ENCODE data around the gene UPF3A. TPM values are rescaled to one million over a fixed set of nuclear protein-coding genes. Genes with fewer than 3 reads are reported as not detected.

The UPF3A gene
- total and polyA plus RNA-seq, 9 of the 15 experiments (the other 6 are each of a cell fraction or from before 2014, with no cell fraction given) = 15.6 to 76.5 (median 40.9) TPM

- TF ChIP-seq ARID4B (CRISPR knock-in tag; IDR thresholded peaks at IDR 0.05) = peak; percentile 48; the same call in 1 of the 2 replicates
- TF ChIP-seq CXXC5 (CRISPR knock-in tag; IDR thresholded peaks at IDR 0.05) = peak; percentile 91
Observed at GRCh38 chr13:114281351-114282040, at the start of gene UPF3A (continued).

DNA sequence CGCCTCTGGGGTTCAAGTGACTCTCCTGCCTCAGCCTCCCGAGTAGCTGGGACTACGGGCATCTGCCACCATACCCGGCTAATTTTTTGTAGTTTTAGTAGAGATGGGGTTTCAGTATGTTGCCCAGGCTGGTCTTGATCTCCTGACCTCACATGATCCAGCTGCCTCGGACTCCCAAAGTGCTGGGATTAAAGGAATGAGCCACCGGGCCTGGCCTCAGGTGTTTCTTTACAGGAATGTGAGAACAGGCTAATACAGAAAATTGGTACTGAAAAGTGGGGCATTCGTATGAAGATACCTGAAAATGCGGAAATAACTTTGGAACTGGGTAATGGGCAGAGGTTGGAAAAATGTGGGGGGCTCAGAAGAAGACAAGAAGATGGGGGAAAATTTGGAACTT, 49.5 kb upstream of the UPF3A start:
- ChIA-PET CTCF (ENCODE audit: low intra/inter-chr PET ratio) (no interaction called here), POLR2A (no interaction called here)
- Histone ChIP-seq H3K9ac (ENCODE audit: insufficient read depth in 1 of 2, low read depth in 2 of 2, low read length in 2 of 2) (no peak overlapping the region), H3K27ac (ENCODE audit: extremely low read depth, low read depth, low read length) (no peak overlapping the region), H3K36me3 (ENCODE audit: control insufficient read depth, insufficient read depth, low read length) (peaks cover 9% of the 10 kb centered on the region; the same call in 1 of the 3 replicates), H3K79me2 (ENCODE audit: control insufficient read depth, insufficient read depth, low read length) (peaks cover 21% of the 10 kb centered on the region), H4K20me1 (replicated peaks; ENCODE audit: control insufficient read depth, insufficient read depth, low read length) (no peaks in the 10 kb centered on the region), H3K9me3 (replicated peaks; ENCODE audit: control insufficient read depth, insufficient read depth, low read depth, low read length) (peaks cover 7% of the 10 kb centered on the region; the same call in 1 of the 2 replicates), H3K9me1 (ENCODE audit: control insufficient read depth, insufficient read depth, low read length) (no peaks in the 10 kb centered on the region), H2AFZ (ENCODE audit: low read depth, low read length) (no peak overlapping the region), H3K4me2 (ENCODE audit: insufficient read depth, low read length) (no peak overlapping the region), H3K27me3 (ENCODE audit: control insufficient read depth in 2 of 2, insufficient read depth in 2 of 2, low read length in 2 of 2) (no peaks in the 10 kb centered on the region), H3K4me1 (replicated peaks in 1 of 2; ENCODE audit: control insufficient read depth in 2 of 2, insufficient read depth in 2 of 2, low read length in 2 of 2) (peaks cover 6 to 17% of the 10 kb centered on the region in 2 experiments; a peak in 4 of 5 replicates), H3K4me3 (no peak overlapping the region)
- in situ Hi-C loops (cut with MboI) (no loop called here), intact Hi-C loops (cut with micrococcal nuclease) (no loop called here)
- ATAC-seq (no peak), DNase-seq (ENCODE audit: extremely low read depth in 1 of 4, low spot score in 3 of 4) (no peak), FAIRE-seq (no peak)
- no TSS peak for BruUV-seq (replicated peaks)
- 67% methylated on average over 4 of the region's 8 CpGs for WGBS (ENCODE audit: insufficient coverage, low coverage, missing lambda C conversion rate)
- TF ChIP-seq NUFIP1 (IDR thresholded peaks at IDR 0.05; ENCODE audit: partially characterized antibody) (no peak), ZC3H11A (IDR thresholded peaks at IDR 0.05; ENCODE audit: low read depth, low read length) (no peak), PTBP1 (IDR thresholded peaks at IDR 0.05; ENCODE audit: low read depth, low read length) (no peak), CREB1 (IDR thresholded peaks at IDR 0.05) (no peak), CREB1 (CRISPR knock-in tag; IDR thresholded peaks at IDR 0.05) (no peak)
- TF ChIP-seq, protein P1, sequence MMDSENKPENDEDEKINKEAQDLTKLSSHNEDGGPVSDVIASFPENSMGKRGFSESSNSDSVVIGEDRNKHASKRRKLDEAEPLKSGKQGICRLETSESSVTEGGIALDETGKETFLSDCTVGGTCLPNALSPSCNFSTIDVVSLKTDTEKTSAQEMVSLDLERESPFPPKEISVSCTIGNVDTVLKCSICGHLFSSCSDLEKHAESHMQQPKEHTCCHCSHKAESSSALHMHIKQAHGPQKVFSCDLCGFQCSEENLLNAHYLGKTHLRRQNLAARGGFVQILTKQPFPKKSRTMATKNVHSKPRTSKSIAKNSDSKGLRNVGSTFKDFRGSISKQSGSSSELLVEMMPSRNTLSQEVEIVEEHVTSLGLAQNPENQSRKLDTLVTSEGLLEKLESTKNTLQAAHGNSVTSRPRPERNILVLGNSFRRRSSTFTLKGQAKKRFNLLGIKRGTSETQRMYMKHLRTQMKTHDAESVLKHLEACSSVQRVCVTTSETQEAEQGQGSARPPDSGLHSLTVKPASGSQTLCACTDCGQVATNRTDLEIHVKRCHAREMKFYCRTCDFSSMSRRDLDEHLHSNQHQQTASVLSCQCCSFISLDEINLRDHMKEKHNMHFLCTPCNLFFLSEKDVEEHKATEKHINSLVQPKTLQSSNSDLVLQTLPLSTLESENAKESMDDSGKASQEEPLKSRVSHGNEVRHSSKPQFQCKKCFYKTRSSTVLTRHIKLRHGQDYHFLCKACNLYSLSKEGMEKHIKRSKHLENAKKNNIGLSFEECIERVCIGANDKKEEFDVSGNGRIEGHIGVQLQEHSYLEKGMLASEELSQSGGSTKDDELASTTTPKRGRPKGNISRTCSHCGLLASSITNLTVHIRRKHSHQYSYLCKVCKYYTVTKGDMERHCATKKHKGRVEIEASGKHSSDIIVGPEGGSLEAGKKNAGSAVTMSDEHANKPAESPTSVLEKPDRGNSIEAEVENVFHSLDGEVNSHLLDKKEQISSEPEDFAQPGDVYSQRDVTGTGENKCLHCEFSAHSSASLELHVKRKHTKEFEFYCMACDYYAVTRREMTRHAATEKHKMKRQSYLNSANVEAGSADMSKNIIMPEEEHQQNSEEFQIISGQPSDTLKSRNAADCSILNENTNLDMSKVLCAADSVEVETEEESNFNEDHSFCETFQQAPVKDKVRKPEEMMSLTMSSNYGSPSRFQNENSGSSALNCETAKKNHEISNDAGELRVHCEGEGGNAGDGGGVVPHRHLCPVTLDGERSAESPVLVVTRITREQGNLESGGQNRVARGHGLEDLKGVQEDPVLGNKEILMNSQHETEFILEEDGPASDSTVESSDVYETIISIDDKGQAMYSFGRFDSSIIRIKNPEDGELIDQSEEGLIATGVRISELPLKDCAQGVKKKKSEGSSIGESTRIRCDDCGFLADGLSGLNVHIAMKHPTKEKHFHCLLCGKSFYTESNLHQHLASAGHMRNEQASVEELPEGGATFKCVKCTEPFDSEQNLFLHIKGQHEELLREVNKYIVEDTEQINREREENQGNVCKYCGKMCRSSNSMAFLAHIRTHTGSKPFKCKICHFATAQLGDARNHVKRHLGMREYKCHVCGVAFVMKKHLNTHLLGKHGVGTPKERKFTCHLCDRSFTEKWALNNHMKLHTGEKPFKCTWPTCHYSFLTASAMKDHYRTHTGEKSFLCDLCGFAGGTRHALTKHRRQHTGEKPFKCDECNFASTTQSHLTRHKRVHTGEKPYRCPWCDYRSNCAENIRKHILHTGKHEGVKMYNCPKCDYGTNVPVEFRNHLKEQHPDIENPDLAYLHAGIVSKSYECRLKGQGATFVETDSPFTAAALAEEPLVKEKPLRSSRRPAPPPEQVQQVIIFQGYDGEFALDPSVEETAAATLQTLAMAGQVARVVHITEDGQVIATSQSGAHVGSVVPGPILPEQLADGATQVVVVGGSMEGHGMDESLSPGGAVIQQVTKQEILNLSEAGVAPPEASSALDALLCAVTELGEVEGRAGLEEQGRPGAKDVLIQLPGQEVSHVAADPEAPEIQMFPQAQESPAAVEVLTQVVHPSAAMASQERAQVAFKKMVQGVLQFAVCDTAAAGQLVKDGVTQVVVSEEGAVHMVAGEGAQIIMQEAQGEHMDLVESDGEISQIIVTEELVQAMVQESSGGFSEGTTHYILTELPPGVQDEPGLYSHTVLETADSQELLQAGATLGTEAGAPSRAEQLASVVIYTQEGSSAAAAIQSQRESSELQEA (IDR thresholded peaks at IDR 0.05; ENCODE audit: low read depth) = no peak

Data from K562 (cell line).